ENCODE measurements around the gene MED31. TPM values are rescaled to one million over a fixed set of nuclear protein-coding genes. Genes with fewer than 3 reads are reported as not detected.

The MED31 gene
- total RNA-seq, 1 donor from 2014 or later: 21.0 TPM

DNA sequence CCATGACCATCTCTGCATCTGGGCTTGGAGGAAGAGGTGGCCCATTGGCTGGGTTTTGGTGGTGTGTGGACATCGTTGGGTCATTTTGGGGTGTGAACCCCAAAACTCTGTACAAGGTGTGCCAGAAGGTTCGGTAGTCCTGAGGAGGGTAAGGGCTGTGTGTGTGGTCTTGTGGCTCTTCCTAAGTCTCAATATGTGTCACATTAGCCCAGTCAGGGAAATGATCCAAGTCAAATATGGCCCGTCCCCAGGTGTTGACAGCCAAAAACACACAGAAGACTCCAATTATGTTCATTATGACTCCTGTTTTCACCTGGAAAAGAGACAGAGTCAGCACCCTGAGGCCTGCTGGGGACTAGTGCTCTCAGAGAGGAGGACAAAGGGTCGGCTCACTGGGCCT lies 34.6 kb upstream of the MED31 start:
- no peaks in the 10 kb centered on the region for H4K20me1 ChIP-seq (ENCODE audit: insufficient read depth, low read length)
- FAIRE-seq (no peak), DNase-seq (ENCODE audit: low read depth) (no peak)
- H3K4me2 ChIP-seq (ENCODE audit: low read length): no peak overlapping the region
- no peaks in the 10 kb centered on the region for H3K9me3 ChIP-seq (ENCODE audit: insufficient read depth, low read depth, low read length)
- no peak overlapping the region for H3K4me3 ChIP-seq (ENCODE audit: insufficient read depth, low read depth, low read length)
- Mint-ChIP-seq H3K9me3 (ENCODE audit: unreplicated experiment) (peaks cover 4% of the 10 kb centered on the region), H3K4me1 (ENCODE audit: low read depth, unreplicated experiment) (peaks cover 4% of the 10 kb centered on the region), H3K27me3 (ENCODE audit: low read depth, unreplicated experiment) (peaks cover 56% of the 10 kb centered on the region), H3K36me3 (ENCODE audit: low read depth, unreplicated experiment) (peaks cover 1% of the 10 kb centered on the region), H3K27ac (ENCODE audit: unreplicated experiment) (no peak overlapping the region), H3K4me3 (ENCODE audit: unreplicated experiment) (no peak overlapping the region)
- TF ChIP-seq CTCF (IDR thresholded peaks at IDR 0.05; ENCODE audit: insufficient read depth, low read depth, low read length) (no peak), EZH2 (IDR thresholded peaks at IDR 0.05; ENCODE audit: insufficient read depth, low read length) (no peak)
- H3K27ac ChIP-seq (ENCODE audit: low read depth, low read length): no peak overlapping the region
- no peaks in the 10 kb centered on the region for H3K79me2 ChIP-seq (ENCODE audit: insufficient read depth, low read length)
- no peak overlapping the region for H3K9ac ChIP-seq (ENCODE audit: low read length)
- H3K4me1 ChIP-seq (ENCODE audit: insufficient read depth, low read length): no peaks in the 10 kb centered on the region
- no peaks in the 10 kb centered on the region for H3K36me3 ChIP-seq (ENCODE audit: insufficient read depth, low read length)
- peaks cover 1% of the 10 kb centered on the region for H3K27me3 ChIP-seq (ENCODE audit: insufficient read depth, low read length)
- no peak overlapping the region for H2AFZ ChIP-seq (ENCODE audit: low read depth, low read length)

- Mint-ChIP-seq H3K36me3 (ENCODE audit: low read depth, unreplicated experiment) (no peaks in the 10 kb centered on the region), H3K27ac (ENCODE audit: unreplicated experiment) (peak overlapping the region; percentile 26), H3K9me3 (ENCODE audit: unreplicated experiment) (peaks cover 3% of the 10 kb centered on the region), H3K27me3 (ENCODE audit: low read depth, unreplicated experiment) (peaks cover 55% of the 10 kb centered on the region), H3K4me3 (ENCODE audit: unreplicated experiment) (no peak overlapping the region), H3K4me1 (ENCODE audit: low read depth, unreplicated experiment) (peaks cover 6% of the 10 kb centered on the region)
- TF ChIP-seq CTCF (IDR thresholded peaks at IDR 0.05; ENCODE audit: insufficient read depth, low read depth, low read length): no peak
- TF ChIP-seq EZH2 (IDR thresholded peaks at IDR 0.05; ENCODE audit: insufficient read depth, low read length): no peak
- Histone ChIP-seq H3K4me1 (ENCODE audit: insufficient read depth, low read length) (no peaks in the 10 kb centered on the region), H3K36me3 (ENCODE audit: insufficient read depth, low read length) (no peaks in the 10 kb centered on the region), H3K27ac (ENCODE audit: low read depth, low read length) (no peak overlapping the region), H3K4me2 (ENCODE audit: low read length) (no peak overlapping the region), H2AFZ (ENCODE audit: low read depth, low read length) (no peak overlapping the region), H4K20me1 (ENCODE audit: insufficient read depth, low read length) (no peaks in the 10 kb centered on the region), H3K9me3 (ENCODE audit: insufficient read depth, low read depth, low read length) (no peaks in the 10 kb centered on the region), H3K27me3 (ENCODE audit: insufficient read depth, low read length) (peaks cover 2% of the 10 kb centered on the region), H3K9ac (ENCODE audit: low read length) (no peak overlapping the region), H3K79me2 (ENCODE audit: insufficient read depth, low read length) (no peaks in the 10 kb centered on the region), H3K4me3 (ENCODE audit: insufficient read depth, low read depth, low read length) (no peak overlapping the region)
- FAIRE-seq: no peak
- DNase-seq (ENCODE audit: low read depth): no peak
Observed at GRCh38 chr17:6684881-6685767, 33.7 kb upstream of the MED31 start.

- Histone ChIP-seq H3K27ac (ENCODE audit: low read depth, low read length) (no peak overlapping the region), H3K27me3 (ENCODE audit: insufficient read depth, low read length) (peaks cover 2% of the 10 kb centered on the region), H2AFZ (ENCODE audit: low read depth, low read length) (no peak overlapping the region), H3K4me3 (ENCODE audit: insufficient read depth, low read depth, low read length) (no peak overlapping the region), H3K9me3 (ENCODE audit: insufficient read depth, low read depth, low read length) (no peaks in the 10 kb centered on the region), H4K20me1 (ENCODE audit: insufficient read depth, low read length) (no peaks in the 10 kb centered on the region), H3K36me3 (ENCODE audit: insufficient read depth, low read length) (no peaks in the 10 kb centered on the region), H3K4me2 (ENCODE audit: low read length) (no peak overlapping the region), H3K4me1 (ENCODE audit: insufficient read depth, low read length) (no peaks in the 10 kb centered on the region), H3K9ac (ENCODE audit: low read length) (no peak overlapping the region), H3K79me2 (ENCODE audit: insufficient read depth, low read length) (no peaks in the 10 kb centered on the region)
- TF ChIP-seq EZH2 (IDR thresholded peaks at IDR 0.05; ENCODE audit: insufficient read depth, low read length) (no peak), CTCF (IDR thresholded peaks at IDR 0.05; ENCODE audit: insufficient read depth, low read depth, low read length) (no peak)
- H3K27ac Mint-ChIP-seq (ENCODE audit: unreplicated experiment): no peak overlapping the region
- H3K4me3 Mint-ChIP-seq (ENCODE audit: unreplicated experiment): no peak overlapping the region
- FAIRE-seq (no peak), DNase-seq (ENCODE audit: low read depth) (no peak)
- H3K27me3 Mint-ChIP-seq (ENCODE audit: low read depth, unreplicated experiment): peaks cover 55% of the 10 kb centered on the region
- H3K36me3 Mint-ChIP-seq (ENCODE audit: low read depth, unreplicated experiment): no peaks in the 10 kb centered on the region
- peaks cover 3% of the 10 kb centered on the region for H3K9me3 Mint-ChIP-seq (ENCODE audit: unreplicated experiment)
- peaks cover 6% of the 10 kb centered on the region for H3K4me1 Mint-ChIP-seq (ENCODE audit: low read depth, unreplicated experiment)
Observed at GRCh38 chr17:6684460-6684783, 33.0 kb upstream of the MED31 start.

Data from astrocyte (in vitro differentiated cells and primary cell).